Fibroblast of lung (primary cell): ENCODE measurements around the gene BMS1. TPM values are rescaled to one million over a fixed set of nuclear protein-coding genes. Genes with fewer than 3 reads are reported as not detected.

ENCODE experiments used
- DNase-seq, 2 donors: peaks; one replicate each; pipeline versions ENCODE4 v3.0.0 to v3.0.0-alpha.2; 2010; ENCODE audit warnings: low read depth in 2 of 2
- H2AFZ ChIP-seq: 2 replicates; pipeline ENCODE4 v1.5.1; 2012; ENCODE audit warnings: low read length, control low read depth, inconsistent platforms
- H3K27ac ChIP-seq: 2 replicates; pipeline ENCODE4 v1.5.1; 2011; ENCODE audit warnings: low read length, control low read depth; ENCODE audit not compliant: insufficient read depth
- H3K27me3 ChIP-seq: 2 replicates; pipeline ENCODE4 v1.5.1; 2011; ENCODE audit warnings: mild to moderate bottlenecking, low read length; ENCODE audit not compliant: control insufficient read depth, insufficient read depth
- H3K36me3 ChIP-seq: 2 replicates; pipeline ENCODE4 v1.5.1; 2011; ENCODE audit warnings: low read length; ENCODE audit not compliant: control insufficient read depth, insufficient read depth
- H3K4me1 ChIP-seq: 2 replicates; pipeline ENCODE4 v1.5.1; 2011; ENCODE audit warnings: low read length; ENCODE audit not compliant: control insufficient read depth, insufficient read depth; ENCODE audit errors: extremely low read depth
- H3K4me2 ChIP-seq: 2 replicates; pipeline ENCODE4 v1.5.1; 2011; ENCODE audit warnings: low read length, control low read depth; ENCODE audit not compliant: insufficient read depth; ENCODE audit errors: extremely low read depth
- H3K4me3 ChIP-seq, 4 experiments: fragments of 200-600 bp in 1 of 4; sonication (generic) in 1 of 4; replicated peaks in 1 of 4; 2 replicates each; pipeline ENCODE4 v1.5.1; 2011 to 2016; ENCODE audit warnings: low read length in 4 of 4, low read depth in 3 of 4, mild to moderate bottlenecking in 3 of 4, control low read depth in 2 of 4, inconsistent platforms in 1 of 4, mixed read lengths in 1 of 4; ENCODE audit not compliant: insufficient read depth in 1 of 4; ENCODE audit errors: control extremely low read depth in 1 of 4
- H3K79me2 ChIP-seq: 2 replicates; pipeline ENCODE4 v1.5.1; 2012; ENCODE audit warnings: mild to moderate bottlenecking, low read length, inconsistent platforms; ENCODE audit not compliant: control insufficient read depth, insufficient read depth
- H3K9ac ChIP-seq: 2 replicates; pipeline ENCODE4 v1.5.1; 2011; ENCODE audit warnings: mild to moderate bottlenecking, low read length, control low read depth; ENCODE audit not compliant: insufficient read depth
- H3K9me3 ChIP-seq: 2 replicates; pipeline ENCODE4 v1.5.1; 2012; ENCODE audit warnings: low read depth, low read length; ENCODE audit not compliant: control insufficient read depth, insufficient read depth
- H4K20me1 ChIP-seq: 2 replicates; pipeline ENCODE4 v1.5.1; 2011; ENCODE audit warnings: low read length; ENCODE audit not compliant: control insufficient read depth, insufficient read depth; ENCODE audit errors: extremely low read depth
- CTCF ChIP-seq, 2 donors: IDR thresholded peaks in 1 of 2; conservative IDR thresholded peaks in 1 of 2; 1 replicate in 1 of 2; 2 replicates in 1 of 2; pipeline ENCODE4 v1.5.1; 2011 to 2012; ENCODE audit warnings: low read length in 2 of 2, control low read depth in 1 of 2, inconsistent platforms in 1 of 2, low read depth in 1 of 2, mild to moderate bottlenecking in 1 of 2
- EZH2 ChIP-seq: IDR thresholded peaks from 2 replicates; pipeline ENCODE4 v1.5.1; 2012; ENCODE audit warnings: low read length, control low read depth, mild to moderate bottlenecking; ENCODE audit errors: missing control alignments
- polyA plus RNA-seq, 2 donors: library from polyadenylated mRNA; depleted of rRNA in 1 of 2; stranded (reverse) in 1 of 2; unstranded in 1 of 2; fragments of >200 nt; gene quantifications; 2 replicates each; pipeline ENCODE4 v1.2.1, GENCODE V29; 2011 to 2012; ENCODE audit warnings: missing spikeins in 1 of 2
- total RNA-seq: library from RNA; depleted of rRNA; stranded (reverse); fragments of >200 nt; gene quantifications from 2 replicates; pipeline ENCODE4 v1.2.1, GENCODE V29; 2014

BMS1 gene
- total and polyA plus RNA-seq, 2 donors (not counting 1 experiment from before 2014, with no cell fraction given): 6.4 to 13.9 TPM

GRCh38 chr10:42780456-42780855, 2.1 kb upstream of the BMS1 start:
- DNase-seq: no peak
- Histone ChIP-seq H3K9ac (no peak overlapping the region), H3K4me3 (no peak overlapping the region), H3K4me2 (no peak overlapping the region), H3K4me1 (no peaks in the 10 kb centered on the region), H3K27ac (no peak overlapping the region), H4K20me1 (no peaks in the 10 kb centered on the region), H3K79me2 (peaks cover 13% of the 10 kb centered on the region), H2AFZ (no peak overlapping the region), H3K36me3 (peaks cover under 1% of the 10 kb centered on the region), H3K27me3 (no peaks in the 10 kb centered on the region), H3K9me3 (no peaks in the 10 kb centered on the region)
- TF ChIP-seq EZH2 (no peak), CTCF (conservative IDR thresholded peaks at IDR 0.05 in 1 of 2, IDR thresholded peaks at IDR 0.05 in 1 of 2; ENCODE audit: low read depth in 1 of 2, low read length in 2 of 2) (no peak)

GRCh38 chr10:42781893-42782445, 626 bp upstream of the BMS1 start:
- H3K27ac ChIP-seq: peak overlapping the region; percentile 89
- TF ChIP-seq CTCF (conservative IDR thresholded peaks at IDR 0.05 in 1 of 2, IDR thresholded peaks at IDR 0.05 in 1 of 2; ENCODE audit: low read depth in 1 of 2, low read length in 2 of 2) (no peak), EZH2 (no peak)
- no peaks in the 10 kb centered on the region for H4K20me1 ChIP-seq
- DNase-seq: peak in 1 of 2 donors; percentile 3
- peak overlapping the region; percentile 85 to 100 (median 88) for H3K4me3 ChIP-seq
- H3K4me1 ChIP-seq: no peaks in the 10 kb centered on the region
- H3K79me2 ChIP-seq: peaks cover 13% of the 10 kb centered on the region
- peak overlapping the region; percentile 69 for H3K4me2 ChIP-seq
- no peaks in the 10 kb centered on the region for H3K9me3 ChIP-seq
- no peaks in the 10 kb centered on the region for H3K27me3 ChIP-seq
- H2AFZ ChIP-seq: peak overlapping the region; percentile 63
- H3K9ac ChIP-seq: peak overlapping the region; percentile 87
- peaks cover 5% of the 10 kb centered on the region for H3K36me3 ChIP-seq

GRCh38 chr10:42783181-42783549, 570 bp downstream of the BMS1 start:
- Histone ChIP-seq H3K36me3 (peaks cover 5% of the 10 kb centered on the region), H3K27ac (peak overlapping the region; percentile 89), H3K4me3 (peak overlapping the region; percentile 85 to 100 (median 88)), H3K79me2 (peaks cover 13% of the 10 kb centered on the region), H3K9ac (peak overlapping the region; percentile 87), H3K27me3 (no peaks in the 10 kb centered on the region), H3K4me2 (peak overlapping the region; percentile 83), H2AFZ (peak overlapping the region; percentile 84), H3K9me3 (no peaks in the 10 kb centered on the region), H4K20me1 (no peaks in the 10 kb centered on the region), H3K4me1 (no peaks in the 10 kb centered on the region)
- TF ChIP-seq CTCF (conservative IDR thresholded peaks at IDR 0.05 in 1 of 2, IDR thresholded peaks at IDR 0.05 in 1 of 2; ENCODE audit: low read depth in 1 of 2, low read length in 2 of 2) (no peak), EZH2 (no peak)
- peak; percentile 35 to 78 for DNase-seq
